Testis (tissue), 2 donors: ENCODE measurements around the gene PDCD11.
"Not testable (repeated sequence)": the region's sequence is repeated elsewhere in the genome, so short reads cannot be mapped to it uniquely, and the experiment has no call there.

Experiments
- POLR2A ChIP-seq: fragments of 450-650 bp; IDR thresholded peaks from one replicate; pipeline ENCODE4 v1.6.1; 2017; ENCODE audit warnings: antibody characterized with exemption, mild to moderate bottlenecking, moderate library complexity
- TF ChIP-seq, protein P1 (sequence below), 3 experiments: fragments of 450-650 bp in 2 of 3; fragments of 200-600 bp in 1 of 3; sonication (generic) in 1 of 3; IDR thresholded peaks; one replicate each; pipeline ENCODE4 v1.5.1; 2016 to 2019; ENCODE audit warnings: antibody characterized with exemption in 3 of 3, mild to moderate bottlenecking in 2 of 3, moderate library complexity in 1 of 3

DNA sequence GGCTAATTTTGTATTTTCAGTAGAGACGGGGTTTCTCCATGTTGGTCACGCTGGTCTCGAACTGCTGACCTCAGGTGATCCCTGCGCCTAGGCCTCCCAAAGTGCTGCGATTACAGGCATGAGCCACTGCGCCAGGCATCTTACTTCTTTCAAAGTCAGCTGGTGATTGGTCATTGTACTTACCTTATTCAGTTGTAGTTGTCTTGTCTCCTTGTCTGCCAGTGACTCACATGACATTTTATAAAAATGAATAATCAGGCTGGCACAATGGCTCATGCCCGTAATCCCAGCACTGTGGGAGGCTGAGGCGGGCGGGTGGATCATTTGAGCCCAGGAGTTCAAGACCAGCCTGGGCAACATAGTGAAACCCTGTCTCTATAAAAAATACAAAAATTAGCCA lies 35.6 kb upstream of the PDCD11 start:
- TF ChIP-seq, protein P1, sequence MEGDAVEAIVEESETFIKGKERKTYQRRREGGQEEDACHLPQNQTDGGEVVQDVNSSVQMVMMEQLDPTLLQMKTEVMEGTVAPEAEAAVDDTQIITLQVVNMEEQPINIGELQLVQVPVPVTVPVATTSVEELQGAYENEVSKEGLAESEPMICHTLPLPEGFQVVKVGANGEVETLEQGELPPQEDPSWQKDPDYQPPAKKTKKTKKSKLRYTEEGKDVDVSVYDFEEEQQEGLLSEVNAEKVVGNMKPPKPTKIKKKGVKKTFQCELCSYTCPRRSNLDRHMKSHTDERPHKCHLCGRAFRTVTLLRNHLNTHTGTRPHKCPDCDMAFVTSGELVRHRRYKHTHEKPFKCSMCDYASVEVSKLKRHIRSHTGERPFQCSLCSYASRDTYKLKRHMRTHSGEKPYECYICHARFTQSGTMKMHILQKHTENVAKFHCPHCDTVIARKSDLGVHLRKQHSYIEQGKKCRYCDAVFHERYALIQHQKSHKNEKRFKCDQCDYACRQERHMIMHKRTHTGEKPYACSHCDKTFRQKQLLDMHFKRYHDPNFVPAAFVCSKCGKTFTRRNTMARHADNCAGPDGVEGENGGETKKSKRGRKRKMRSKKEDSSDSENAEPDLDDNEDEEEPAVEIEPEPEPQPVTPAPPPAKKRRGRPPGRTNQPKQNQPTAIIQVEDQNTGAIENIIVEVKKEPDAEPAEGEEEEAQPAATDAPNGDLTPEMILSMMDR (IDR thresholded peaks at IDR 0.05) = not testable (repeated sequence)
- not testable (repeated sequence) for TF ChIP-seq POLR2A
